GM19395 (cell line): ENCODE data around the gene KRTAP10-4.
"Not testable (repeated sequence)": the region's sequence is repeated elsewhere in the genome, so short reads cannot be mapped to it uniquely, and the experiment has no call there.

Experiments used
- ATAC-seq: cut with Tn5 transposase; IDR thresholded peaks from one replicate; pipeline ENCODE4 v1.9.1; 2021; ENCODE audit warnings: mild to moderate bottlenecking, moderate library complexity; ENCODE audit not compliant: unreplicated experiment

KRTAP10-4 gene

DNA sequence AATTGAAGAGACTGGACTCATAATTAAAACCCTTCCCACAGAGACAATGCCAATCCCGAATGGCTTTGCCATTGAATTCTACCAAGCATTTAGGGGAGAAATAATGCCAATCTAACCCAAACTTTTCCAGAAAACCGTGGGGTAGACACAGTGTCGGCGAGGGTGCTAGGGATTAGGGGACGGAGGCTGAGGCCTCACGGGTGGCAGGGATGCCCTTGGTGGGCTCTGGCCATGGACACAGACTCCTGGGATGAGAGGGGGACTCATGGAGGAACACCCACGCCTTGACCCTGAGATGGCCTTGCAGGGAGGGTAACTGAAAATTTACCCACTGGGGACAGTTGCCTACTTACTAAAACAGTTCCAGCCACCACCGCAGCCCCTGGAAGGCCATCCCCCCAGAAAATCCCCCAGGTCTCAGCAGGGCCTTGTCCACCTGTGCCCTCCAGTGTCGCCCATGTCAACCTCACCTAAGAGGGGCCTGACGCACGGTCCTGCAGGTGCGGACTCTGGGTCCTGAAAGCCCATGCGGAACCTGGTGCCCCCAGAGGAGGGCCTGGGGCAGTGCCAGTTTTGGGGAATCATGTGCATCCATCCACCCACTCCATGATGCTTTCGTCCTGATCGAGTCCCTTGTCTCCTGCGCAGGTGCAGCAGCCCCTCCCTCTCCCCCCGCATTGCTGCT, 5.0 kb downstream of the KRTAP10-4 start:
- no peak for ATAC-seq

DNA sequence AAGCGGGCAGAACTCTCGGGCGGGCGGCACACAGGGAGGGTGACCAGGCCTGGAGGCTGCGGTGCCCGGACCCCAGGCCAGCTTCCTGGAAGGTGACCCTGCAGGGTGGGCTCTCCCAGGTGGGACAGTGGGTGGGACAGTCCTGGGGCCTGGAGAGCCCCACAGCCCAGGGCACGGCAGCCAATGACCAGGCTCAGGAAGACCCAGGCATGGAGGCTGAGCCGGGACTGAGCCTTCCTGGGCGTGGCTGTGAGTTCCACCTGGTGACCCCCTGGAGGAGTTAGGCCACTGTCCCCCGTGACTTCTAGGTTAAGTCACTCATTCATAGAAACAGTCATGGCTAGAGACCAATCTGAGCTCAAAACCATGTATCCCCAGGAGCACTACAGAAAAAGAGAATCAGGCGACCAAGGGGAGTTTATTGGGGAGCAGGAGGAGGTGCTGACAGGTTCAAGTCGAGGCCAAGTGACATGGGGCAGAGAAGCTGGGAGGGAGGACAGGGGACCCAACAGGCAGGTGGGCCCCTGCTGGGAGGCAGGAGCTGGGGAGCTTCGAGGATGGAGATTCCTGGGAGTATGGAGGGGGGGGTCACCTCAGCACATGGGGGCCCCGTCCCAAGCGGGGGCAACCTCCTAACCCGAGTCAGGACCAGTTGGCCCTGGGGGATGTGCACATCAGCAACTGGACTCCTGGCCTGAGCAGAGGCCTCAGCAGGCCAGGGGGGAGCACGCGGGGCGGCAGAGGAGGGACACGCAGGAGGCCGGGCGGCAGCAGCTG, 5.7 kb downstream of the KRTAP10-4 start:
- ATAC-seq: no peak

DNA sequence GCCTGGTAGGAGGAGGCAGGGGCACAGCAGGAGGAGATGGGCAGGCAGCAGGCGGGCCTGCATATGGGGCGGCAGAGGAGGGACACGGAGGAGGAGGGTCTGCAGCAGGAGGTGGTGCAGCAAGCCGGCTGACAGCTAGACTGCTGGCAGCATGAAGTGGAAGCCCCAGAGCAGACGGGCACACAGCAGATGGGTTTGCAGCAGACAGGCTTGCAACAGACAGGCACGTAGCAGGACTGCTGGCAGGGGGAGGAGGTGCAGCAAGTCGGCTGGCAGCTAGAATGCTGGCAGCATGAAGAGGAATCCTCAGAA, 6.3 kb downstream of the KRTAP10-4 start:
- no peak for ATAC-seq

DNA sequence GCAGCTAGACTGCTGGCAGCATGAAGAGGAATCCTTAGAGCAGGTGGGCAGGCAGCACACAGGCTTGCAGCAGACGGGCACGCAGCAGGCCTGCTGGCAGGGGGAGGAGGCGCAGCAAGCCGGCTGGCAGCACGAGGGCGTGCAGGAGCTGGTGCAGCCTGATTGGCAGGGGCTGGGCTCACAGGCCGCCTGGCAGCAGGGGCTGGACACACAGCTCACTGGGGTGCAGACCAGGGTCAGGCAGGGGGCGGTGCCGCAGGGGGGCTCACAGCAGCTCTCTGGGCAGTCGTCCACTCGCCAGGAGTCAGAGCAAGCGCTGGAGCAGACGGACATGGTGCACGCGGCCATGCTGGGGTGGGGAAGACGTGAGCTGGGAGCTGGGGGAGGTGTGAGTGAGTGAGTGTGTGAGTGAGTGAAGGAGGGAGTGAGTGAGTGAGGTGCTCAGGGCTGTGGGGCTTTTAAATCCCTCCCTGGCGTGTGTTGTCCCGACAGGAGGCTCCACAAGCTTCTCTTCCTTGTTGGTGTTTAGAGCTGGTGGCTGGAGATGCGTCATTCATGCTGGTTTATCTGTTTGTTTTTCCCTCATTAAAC, 6.8 kb downstream of the KRTAP10-4 start, which contains the start of gene KRTAP10-5:
KRTAP10-5 (minus strand) TSS at position 374 of the 591 bp plus-strand sequence; CDS start at position 348, 26 bp downstream.
- not testable (repeated sequence) for ATAC-seq

DNA sequence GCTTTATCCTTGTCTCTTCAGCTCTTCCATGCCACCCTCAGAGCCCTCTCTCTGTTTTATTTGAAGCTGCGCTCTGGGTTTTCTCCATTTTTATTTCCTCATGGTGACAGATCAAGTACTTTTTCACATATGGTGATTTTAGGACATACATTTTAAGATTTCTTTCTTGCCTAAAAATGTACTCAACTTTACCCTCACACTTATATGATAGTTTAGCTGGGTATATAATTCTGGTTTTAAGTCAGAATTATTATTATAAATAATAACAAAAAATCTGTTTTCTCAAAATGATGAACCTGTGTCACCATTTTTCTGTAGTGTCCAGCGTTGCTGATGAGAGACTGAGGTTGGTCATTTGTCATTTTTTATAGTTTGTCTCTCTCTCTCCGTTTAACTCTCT, 7.6 kb downstream of the KRTAP10-4 start:
- ATAC-seq: no peak

DNA sequence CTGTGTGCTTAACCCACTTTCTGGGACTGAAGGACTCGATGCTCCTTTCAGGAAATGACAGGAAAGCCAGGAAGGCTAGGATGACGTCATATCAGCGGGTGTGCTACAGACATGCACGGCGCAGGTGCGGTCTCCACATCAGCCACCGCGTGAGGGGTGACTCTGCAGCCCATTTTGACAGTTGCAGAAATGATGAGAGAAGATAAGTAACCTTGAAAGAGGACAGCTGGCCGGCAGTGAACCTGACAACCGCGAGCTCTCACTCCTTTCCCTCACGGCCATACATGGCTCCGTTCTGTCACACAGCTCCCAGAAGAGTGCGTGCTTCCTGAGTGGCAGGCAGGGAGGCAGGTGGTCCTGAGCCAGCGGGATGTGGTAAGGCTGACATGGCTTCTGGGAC, 8.5 kb downstream of the KRTAP10-4 start:
- ATAC-seq: no peak

DNA sequence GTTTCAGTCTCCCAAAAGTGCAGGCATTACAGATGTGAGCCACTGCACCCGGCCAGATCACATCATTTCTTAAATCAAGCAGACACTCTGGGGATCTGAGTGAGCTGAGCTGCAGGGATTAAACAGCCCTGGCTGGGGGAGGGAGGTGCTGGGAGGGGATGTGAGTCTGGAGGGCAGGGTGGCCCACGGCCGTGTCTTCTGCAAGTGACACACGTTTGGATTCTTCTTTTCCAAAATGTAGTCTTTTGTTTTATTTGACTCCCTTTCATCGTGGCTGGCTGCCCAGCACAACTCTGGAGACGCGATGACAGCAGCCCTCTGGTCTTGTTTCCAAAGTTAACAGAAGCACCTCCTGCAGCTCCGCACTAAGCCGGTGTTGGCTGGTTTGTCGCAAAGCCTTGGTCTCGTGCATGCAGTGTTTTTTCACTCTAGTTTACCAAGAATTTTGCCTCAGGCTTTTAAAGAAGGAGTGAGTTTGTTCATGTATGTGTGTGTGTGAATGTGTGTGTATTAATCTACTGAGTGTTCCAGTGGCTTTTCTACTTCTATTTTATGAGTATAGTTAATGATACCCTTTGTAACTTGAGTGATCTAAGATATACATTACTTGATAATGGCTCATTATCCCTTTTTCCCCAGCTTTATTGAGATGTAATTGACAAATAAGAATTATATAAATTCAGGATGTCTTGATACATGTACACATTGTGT, 9.7 kb downstream of the KRTAP10-4 start:
- no peak for ATAC-seq

DNA sequence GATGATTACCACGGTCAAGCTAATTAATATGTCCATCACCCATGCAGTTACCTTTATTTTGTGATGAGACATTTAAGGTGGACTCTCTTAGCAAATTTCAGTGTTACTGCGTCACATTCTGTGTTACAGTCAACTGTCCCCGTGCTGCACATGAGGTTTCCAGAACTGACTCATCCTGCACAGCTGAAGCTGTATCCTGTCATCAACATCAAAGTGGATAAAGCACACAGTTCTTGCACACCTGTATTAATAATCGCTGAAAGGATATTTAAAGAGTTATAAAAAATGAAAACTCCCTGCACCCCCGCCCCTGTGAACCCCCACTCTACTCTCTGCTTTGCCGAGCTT, 10.2 kb downstream of the KRTAP10-4 start:
- no peak for ATAC-seq

DNA sequence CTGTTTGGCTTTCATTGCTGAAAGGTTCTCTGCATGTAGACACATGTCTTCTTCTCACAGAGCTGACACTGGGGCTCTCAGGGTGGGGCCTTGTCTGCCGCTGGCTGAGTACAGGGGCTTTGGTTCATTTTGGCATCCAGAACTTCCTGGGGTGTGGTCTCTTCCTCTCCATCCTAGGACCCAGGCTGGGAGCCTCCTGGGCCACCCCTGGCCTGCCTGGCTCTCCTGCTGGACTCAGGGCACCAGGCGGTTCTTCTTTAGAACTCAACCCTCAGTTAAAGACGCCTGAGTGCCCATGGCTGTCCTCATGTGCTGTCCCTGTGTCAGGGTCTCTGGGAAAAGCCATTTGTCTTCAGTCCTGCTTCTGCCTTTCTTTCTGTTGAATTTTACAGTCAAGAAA, 12.4 kb downstream of the KRTAP10-4 start:
- no peak for ATAC-seq

DNA sequence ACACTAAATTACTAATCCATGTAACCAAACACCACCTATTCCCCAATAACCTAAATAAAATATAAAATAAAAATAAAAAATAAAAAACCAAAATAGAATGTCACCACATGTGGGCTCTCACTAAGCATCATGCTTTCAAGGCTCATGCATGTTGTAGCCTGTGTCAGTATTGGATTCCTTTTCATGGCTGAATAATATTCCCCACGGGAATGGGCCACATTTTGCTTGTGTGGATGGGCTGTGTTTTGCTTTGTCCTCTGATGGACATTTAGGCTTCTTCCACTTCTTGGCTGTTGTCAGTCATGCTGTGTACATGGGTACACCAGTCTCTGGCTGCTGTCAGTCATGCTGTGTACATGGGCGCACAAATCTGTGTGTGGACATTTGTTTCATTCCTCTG, 15.6 kb downstream of the KRTAP10-4 start:
- ATAC-seq: no peak

DNA sequence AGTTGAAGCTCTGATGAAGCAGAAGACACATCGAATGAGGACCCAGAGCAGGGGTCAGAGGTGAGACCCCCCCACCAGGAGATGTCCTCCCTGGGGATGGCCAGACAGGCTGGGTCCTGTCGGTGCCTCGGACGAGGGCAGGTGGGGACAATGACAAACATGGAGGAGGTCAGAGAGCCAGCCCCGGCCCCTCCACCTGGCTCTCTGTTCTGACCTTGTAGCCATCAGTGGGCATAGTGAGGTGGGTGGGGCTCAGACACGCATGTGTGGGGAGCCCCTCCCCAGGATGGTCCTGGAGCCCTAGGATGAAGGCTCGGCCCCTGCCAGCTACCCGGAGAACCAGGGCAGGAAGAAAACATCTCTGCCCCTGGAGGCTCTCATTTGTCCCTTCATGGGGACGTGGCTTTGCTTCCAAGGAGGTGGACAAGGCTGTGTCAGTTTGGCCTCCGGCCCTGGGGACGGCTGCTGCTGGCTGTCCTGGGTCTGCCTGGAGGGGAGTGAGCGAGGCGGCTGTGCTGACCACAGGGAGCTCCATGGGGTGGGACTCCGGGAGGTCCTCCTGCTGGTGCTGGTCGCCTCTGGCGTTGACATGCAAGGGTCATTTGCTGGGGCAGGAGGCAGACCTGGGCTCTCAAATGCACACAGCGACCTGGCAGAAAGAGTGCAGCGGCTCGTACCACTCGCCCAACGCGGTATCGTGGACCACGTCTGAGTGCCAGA, 16.2 kb downstream of the KRTAP10-4 start:
- ATAC-seq: no peak

DNA sequence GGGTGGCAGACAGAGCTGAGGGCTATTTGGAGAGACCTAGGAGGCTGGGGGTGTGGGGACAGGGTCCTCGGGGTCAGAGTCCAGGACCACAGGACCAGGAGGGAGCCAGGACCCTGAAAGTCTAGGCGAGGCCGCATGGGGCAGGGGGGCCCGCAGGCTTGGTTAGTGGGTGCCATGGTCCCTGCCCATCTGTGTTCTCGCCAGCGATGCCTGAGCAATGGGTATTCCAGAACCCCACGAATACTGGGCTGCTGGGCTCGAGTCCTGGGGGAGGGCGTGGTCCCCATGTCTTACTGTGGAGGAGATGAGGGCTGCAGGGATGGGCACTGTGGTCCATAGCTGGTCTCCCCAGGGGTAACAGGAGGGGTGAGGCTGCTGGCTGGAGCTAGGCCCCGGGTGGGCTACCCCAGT, 16.8 kb downstream of the KRTAP10-4 start:
- no peak for ATAC-seq

DNA sequence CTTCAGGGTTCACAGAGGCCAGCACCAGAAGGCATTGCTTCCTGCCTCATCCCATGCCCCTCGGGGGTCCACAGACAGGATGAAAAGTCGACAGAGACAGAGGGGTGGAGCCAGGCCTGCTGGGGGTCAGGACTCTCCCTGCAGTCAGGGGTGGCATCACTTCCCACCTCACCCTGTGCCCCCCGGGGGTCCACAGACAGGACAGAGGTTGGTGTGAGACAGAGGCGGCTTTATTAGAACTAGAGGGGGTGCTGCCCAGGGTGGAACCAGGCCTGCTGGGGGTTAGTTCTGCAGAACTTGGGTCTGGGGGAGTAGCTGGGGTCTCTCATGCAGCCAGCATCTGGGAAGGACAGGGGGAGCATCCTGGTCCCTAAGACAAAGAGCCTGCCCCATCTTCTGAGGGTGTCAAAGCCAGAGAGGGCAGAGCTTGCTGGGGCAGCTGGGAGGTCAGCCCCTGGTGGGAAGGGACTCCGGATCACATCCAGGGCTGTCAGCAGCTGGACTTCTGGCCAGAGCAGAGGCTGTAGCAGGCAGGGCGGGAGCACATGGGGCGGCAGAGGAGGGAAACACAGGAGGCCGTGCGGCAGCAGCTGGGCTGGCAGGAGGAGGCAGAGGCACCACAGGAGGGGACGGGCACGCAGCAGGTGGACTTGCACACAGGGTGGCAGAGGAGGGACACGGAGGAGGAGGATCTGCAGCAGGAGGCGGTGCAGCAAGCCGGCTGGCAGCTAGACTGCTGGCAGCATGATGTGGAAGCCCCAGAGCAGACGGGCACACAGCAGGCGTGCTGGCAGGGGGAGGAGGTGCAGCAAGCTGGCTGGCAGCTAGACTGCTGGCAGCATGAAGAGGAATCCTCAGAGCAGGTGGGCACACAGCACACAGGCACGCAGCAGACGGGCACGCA, 17.6 kb downstream of the KRTAP10-4 start:
- ATAC-seq: not testable (repeated sequence)

DNA sequence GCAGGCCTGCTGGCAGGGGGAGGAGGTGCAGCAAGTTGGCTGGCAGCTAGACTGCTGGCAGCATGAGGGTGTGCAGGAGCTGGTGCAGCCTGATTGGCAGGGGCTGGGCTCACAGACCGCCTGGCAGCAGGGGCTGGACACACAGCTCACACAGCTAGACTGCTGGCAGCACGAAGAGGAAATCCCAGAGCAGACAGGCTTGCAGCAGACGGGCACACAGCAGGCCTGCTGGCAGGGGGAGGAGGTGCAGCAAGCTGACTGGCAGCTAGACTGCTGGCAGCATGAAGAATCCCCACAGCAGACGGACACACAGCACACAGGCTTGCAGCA, 18.2 kb downstream of the KRTAP10-4 start:
- ATAC-seq: not testable (repeated sequence)

DNA sequence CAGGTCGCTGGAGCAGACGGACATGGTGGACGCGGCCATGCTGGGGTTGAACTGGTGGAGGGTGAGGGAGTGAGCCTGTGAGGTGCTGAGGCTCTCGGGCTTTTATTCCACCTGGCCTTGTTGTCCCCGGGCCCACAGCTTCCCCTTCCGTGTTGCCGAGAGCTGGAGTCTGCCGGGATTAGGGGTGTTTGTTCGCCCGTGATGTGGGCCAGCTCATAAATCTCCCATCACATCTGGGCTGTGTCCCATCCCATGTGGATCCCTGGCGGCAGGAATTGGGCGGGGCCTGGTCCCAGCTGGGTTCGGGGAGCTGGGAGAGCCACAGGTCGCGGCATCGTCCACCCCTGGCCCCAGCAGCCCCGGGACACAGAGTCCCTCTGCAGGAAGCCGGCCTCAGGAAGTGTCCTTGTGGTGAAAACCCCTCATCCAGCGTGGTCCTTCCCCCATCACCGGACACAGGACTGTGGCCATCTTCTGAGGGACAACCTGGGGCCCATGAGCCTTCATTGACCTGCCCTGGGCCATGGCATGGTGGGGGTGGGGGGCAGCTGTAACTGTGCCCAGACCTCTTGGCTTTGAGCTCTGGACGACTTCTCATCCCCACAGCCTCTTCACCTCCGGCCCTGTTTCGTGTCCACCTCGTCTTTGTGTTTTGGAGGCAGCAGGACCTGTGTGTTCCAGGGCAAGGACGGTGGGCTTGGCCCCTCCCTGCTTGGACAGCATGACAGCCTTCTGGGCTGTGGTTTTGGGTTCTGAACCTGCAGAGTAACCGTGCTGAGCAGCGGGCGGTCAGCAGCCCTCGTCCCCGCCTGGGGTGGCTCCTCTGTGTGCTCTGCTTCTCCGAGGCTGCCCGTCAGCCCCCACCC, 19.1 kb downstream of the KRTAP10-4 start, which contains the start of gene KRTAP10-6:
KRTAP10-6 (minus strand) TSS at position 60 of the 866 bp plus-strand sequence; CDS start at position 39, 21 bp downstream.
- ATAC-seq: no peak

DNA sequence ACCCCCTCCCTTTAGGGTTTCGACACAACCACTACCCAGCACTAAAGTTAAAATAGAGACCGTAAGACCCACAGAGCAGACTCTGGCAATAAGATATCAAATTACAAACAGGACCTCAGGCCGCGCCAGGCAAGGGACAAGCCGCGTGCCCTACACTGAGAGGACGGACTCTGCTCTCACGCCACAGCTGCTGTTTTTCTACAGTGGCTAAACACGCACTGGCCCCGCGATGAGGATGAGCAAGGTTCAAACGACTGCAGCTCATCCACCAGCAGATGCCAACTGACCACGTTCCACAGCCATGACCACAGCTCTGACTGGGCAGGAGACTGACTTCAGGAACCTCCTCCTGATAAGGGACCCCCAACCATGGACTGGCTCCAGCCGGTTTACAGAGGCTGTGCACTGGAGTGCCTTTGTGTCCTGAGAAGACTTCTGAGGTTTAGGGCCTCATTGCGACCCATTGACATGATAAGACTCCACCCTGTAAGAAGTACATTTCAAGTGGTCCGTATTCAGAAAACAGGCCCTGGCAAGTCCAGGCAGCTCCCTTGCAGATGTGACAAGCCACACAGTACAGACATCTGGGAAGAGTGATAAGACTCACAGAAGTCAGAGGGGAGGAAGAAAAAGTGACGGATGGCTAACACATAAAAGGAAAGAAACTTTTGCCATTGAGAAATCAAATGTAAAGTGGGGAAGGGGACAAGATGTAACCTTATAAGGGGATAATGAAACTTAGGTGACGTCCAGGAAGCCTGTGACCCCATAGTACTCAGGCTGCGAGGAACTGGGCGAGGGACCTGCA, 20.3 kb downstream of the KRTAP10-4 start:
- ATAC-seq: no peak

DNA sequence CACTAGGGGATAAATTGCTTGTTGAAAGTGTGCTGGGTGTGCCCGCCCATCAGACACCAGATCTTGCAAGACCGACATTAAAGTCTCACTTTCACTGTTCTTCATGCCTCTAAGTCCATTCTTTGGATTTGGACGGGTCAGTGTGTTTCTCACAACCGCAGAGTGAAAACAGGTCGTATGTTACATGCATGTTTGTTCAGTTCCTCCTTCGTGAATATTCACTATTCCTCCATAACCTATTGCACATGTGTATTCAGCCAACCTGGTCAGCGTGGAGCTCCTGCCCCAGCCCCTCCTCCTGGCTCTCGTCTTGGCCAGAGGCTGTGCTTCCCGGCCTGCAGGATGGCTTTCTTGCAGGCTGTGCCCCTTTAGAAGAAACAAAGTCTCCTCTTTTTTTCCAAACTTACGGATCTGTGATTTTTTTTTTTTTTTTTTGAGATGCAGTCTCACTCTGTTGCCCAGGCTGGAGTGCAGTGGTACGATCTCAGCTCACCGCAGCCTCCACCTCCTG, 20.9 kb downstream of the KRTAP10-4 start:
- no peak for ATAC-seq

DNA sequence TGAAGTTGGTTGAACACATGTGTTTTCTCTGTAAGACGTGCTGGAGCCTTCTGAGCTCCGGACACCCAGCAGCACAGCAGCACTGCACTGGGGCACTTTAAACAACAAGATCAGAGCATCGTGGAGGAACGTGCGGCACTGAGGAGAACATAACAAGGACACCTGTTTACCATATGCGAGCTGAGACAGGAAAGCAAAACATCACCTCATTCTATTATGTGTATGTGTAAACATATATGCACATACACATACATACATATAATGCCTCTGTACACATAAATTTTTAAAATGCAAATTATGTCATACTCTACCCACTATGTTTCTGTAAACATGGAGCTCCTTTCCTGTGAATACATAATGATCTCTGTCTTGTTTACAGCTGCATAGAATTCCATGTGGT, 22.0 kb downstream of the KRTAP10-4 start:
- ATAC-seq: no peak
